ENCODE results near the gene CKM.

The CKM gene

GRCh38 chr19:45322744-45323281 lies at the start of gene CKM:
TSS of gene CKM (minus strand) at chr19:45322875. CDS start at chr19:45319713, 3,162 bp downstream.
- peak; percentile 54 for DNase-seq

- peak; percentile 97 for DNase-seq
Measured at GRCh38 chr19:45370410-45371204, 47.9 kb upstream of the CKM start, which contains the start of gene ERCC2. TSS of gene ERCC2 (minus strand) at chr19:45370573. CDS start at chr19:45370540, 33 bp downstream.

DNA sequence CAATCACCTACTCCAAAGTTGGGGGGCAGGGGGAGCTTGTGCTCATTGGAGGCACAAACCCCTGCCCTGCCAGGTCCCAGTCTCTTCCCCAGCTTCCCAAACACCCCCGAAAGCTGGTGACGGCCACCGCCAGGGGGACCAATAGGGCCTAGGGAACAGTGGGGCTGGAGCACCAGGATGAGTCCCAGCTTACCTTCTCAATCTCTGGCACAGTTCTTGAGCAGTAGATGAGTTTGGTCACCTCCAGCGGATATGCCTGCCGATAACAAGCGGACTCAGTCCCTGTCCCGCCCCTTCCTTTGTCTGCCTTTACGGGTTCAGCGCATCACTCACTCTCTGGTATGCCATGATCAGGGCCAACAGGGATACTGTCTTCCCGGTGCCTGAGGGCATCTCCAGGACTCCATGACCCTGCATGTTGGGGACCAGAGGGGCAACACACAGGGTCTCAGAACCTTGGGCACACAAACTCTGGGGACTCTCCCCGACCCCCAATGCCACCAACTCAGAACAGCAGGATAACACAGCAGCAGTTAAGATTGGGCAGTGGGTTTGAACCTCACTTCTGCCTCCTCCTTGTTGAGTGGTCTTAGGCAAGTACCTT lies 46.2 kb upstream of the CKM start:
- no peak for DNase-seq

DNA sequence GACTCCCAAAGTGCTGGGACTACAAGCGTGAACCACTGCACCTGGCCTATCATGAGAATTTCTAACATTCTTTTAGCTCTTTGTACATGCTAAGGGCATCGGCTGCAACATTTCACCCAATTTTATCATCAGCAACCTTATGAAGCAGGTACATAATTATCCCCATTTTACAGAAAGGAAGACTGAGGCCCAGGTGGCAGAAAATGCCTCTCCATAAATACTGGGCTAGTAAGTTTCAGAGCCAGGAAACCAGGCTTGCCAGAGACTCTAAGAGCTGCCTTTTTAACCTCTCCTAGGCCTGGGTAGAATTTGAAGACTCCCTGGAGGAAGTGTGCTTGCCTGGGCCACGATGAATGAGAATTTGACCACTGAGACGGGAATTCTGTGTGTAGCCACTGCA lies 45.5 kb upstream of the CKM start:
- no peak for DNase-seq

DNA sequence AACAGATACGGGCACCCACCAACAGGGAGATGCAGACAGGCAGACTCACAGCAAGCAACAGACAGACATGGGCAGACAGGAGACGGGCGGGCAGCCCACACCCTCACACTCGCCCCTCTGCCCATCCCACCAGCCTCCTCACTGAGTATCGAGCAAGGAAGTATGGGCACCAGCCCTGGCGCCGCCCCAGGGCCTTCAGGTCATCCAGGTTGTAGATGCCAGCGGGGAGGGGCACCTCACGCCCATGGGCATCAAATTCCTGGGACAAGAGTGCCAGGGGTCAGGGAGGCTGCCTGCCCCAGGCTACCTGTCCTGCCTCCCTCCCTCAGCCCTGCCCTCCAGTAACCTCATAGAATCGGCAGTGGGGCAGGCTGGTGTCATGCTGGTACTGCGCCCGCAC lies 42.0 kb upstream of the CKM start:
- no peak for DNase-seq

DNA sequence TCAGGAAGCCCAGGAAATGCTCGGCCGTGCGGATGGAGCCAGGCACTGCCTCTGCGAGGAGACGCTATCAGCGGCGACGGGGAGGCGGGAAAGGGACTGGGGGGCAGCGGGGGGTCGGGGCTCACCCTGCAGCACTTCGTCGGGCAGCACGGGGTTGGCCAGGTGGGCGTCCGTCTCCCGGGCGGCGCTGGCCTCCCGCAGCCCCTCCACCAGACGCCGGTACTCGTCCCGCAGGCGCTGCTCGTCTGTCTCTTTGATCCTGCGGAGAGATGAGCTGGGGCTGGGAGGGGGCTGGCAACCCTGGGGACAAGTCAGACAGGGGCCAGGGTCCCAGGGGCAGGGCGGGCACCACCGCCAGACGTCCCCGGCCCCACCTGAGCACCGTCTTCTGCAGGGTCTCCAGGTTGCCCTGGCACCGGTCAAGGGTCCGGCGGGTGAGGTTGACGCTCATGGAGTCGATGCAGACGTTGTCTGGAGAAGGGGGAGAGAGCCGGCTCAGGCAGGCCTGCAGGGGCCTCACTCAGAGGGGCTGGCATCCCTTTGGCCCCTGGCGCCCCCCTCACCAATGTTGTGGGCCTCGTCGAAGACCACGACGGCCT lies 41.3 kb upstream of the CKM start:
- DNase-seq: no peak

DNA sequence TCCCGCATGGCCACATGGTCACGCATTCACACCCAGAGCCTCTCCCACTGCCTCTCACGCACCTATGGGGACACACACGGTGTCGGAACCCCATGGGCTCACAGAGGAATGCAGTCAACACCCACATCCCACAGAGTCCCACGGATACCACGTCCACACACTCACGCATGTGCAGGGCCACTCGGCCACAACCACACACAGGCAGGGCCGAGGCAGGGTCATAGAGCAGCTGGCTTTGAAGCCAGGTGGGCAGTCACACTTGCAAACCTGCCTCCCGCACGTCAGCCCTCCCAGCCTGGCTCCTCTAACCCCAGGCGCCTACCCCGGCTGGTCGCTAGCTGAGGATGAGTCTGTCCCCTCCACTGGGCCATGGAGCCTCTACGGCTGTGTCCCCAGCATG lies 39.6 kb upstream of the CKM start:
- no peak for DNase-seq

DNA sequence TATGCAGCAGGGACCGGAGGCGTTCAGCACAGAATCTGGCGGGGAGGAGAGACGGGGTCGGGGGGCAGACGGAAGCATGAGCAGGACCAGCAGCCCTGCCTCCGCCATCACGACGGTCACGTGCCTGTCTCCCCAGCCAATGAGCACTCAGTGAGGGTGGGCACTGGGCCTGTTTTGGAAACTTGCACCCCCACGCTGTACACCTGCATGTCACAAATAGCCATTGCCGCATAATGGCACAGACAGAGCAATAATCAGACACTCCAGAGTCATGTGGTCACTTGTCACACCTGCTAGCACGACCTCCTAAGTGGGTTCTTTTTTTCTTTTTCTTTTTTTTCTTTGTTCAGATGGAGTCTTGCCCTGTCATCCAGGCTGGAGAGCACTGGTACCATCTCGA lies 38.9 kb upstream of the CKM start:
- no peak for DNase-seq

DNA sequence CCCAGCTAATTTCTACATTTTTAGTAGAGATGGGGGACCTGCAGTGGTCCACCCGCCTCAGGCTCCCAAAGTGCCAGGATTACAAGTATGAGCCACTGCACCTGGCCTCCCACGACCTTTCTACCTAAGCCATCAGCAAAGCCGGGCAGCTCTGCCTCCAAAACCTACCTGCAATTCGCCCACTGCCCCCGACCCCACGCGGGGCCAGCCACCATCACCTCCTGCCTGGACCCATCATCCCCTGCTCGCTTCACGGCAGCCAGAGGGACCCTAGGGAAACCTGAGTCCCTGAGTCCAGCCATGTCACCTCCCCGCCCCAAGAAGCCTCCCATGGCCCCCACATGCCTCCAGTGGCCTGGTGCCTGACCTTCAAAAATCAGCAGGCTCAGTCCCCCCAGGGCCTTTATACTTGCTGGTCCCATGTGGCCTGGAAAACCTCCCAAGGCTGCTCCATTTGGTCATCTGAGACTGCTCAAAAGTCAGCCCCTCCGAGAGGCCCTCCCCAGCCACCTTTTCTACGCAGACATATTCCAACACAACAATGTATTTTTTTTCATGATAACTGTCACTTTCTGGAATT lies 35.6 kb upstream of the CKM start:
- DNase-seq: no peak

DNA sequence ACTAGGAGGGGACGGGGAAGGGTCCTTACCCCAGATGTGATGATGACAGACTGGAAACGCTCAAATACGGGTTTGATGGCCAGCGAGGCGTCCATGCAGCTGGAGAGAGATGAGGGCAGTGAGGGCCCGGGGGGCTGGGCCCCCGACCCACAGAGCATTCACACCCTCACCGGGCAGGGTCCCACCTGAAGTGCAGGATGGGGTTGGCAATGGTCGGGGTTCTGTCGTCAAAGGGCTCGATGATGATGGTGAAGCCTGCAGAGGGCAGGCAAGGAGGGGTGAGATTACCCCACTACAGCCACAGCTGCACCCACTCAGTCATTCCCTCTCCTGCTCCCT lies 34.7 kb upstream of the CKM start:
- no peak for DNase-seq

DNA sequence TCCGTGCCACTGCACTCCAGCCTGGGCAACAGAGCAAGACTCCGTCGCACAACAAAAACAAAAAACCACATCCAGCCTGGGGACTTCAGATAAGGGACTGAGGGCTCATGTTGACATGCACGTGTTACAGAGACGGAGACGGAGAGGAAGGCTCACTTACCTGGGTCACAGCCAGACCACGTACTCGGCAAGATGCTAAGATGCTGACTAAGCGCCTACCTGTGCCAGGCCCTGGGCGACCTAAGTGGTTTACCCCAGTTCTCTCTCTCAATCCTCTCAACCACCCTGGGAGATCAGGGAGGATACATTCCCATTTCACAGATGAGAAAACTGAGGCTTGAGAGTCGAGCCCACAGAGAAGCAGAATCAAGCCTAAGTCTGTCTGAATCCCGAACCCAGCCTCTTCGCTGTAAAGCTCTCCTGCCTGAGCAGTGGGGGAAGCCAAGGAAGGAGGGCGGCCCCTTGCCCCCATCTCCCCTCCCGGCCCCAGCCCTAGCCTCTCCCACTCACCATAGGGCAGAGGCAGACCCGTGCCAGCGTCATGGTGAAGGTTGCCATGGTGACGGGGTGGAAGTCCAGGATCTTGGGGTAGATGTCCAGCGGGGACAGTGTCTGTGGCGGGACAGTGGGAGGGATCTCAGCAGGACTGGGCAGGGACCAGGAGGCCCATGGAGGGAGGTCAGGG lies 34.2 kb upstream of the CKM start:
- no peak for DNase-seq

- DNase-seq: no peak
Measured at GRCh38 chr19:45355910-45356309, 33.2 kb upstream of the CKM start.

GRCh38 chr19:45355402-45355801 lies 32.7 kb upstream of the CKM start:
- DNase-seq: no peak

DNA sequence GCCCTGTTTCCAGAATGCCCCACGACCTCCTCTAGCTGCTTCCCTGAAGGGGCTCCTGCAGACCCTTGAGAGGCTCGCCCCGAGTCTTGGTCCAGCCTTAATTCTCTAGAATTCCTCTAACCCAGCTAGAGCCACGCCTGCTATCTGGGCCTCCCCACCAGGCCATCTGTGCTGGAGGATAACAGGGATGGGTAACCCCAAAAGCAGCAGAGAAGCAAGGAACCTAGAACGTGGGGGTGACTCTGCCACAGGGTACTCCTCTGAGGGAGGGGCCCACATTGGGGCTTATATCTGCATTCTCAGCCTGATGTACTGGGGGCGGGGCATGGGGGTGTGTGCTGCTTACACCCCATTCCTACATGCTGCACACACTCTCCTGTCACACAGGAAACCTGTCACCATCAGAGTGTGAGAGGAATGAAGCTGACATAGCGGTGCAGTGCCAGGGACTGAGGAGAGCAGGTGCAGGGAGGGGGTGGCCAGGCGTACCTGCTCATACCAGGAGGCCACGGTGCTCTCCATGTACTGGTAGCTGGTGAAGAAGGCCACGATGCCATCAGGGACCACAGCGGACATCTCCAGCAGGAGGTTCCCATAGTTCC lies 31.7 kb upstream of the CKM start:
- DNase-seq: no peak

DNA sequence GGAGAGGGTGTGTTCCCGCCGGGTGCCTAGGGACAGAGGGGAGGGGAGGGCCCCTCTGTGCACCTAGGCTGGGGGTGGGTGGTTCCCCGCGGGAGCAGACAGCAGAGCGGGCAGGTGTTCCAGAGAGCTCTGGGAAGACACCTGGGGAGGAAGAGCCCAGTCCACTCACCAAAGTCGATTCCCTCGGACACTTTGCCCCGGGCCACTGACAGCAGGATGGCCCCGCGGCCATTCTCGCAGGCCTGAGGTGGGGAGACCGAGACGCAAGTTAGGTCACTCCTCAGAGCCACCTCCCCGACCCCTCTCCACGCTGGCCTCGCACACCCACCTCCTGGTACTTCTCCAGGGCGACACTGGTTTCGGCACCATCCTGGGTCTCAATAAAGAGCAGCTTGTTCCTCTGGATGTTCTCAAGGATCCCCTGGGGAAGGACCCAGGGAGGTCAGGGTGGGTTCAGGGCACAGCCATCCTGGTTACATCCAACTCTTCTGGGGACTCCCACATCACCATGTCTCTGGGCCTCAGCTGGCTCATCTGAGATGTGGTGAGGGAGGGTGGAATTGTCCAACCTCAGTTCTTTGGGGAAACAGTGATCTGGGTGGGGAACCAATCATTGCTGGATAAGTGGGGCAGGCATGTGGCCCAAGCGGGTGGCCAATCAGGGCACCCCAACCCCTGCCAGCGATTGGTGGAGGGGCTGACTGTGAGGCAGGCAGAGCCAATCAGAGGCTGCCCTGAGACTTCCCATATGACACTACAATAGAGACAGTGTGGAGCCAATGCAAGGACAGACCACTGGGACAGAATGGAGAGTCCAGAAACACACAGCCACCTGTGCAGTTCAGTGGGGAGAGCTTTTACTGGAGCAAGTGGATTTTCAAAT lies 30.5 kb upstream of the CKM start:
- DNase-seq: no peak

DNA sequence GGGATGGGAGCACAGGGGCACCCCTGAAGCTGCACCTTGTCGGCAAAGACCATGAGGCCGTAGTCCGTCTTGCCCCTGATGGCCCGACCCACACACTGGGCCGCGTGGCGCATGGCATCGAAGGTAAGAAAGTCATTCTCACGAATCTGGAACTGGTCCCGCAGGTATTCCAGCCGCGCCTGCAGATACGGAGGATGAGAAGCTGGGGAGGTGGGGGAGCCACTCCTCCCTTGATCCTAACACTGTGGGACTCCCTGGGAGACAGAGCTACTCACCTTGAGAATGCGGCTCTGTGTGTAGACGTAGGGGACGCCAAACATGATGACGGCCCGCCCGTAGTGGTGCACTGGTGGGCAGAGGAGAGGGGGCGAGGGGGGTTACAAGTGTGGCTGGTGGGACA lies 29.8 kb upstream of the CKM start:
- no peak for DNase-seq

GRCh38 chr19:45352062-45352461 lies 29.4 kb upstream of the CKM start:
- DNase-seq: no peak

DNA sequence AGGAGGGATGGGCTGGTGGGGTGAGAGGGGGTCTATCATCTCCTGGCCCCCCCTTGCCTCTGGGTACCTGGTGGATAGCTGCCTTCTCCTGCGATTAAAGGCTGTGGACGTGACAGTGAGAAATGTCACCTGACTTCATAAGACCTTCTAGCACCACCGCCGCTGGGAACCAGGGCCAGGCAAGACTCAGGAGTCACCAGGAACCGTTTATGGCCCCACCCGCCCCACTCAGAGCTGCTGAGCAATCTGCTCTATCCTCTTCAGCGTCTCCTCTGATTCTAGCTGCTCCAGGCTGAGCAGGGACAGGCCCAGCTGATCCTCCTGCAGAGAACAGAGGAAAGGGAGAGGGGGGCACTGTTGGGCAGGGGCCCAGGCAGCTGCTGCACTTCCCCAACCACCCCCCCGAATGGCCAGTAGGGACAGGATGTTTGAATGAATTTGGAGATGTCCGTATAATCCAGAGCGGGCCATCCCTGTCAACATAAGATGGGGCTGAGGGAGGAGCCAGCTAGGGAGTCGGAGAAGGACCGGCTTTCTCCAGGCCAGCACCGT lies 28.8 kb upstream of the CKM start:
- no peak for DNase-seq

GRCh38 chr19:45350477-45351058 lies 27.9 kb upstream of the CKM start:
- no peak for DNase-seq

GRCh38 chr19:45349430-45349941 lies 26.8 kb upstream of the CKM start:
- no peak for DNase-seq

DNA sequence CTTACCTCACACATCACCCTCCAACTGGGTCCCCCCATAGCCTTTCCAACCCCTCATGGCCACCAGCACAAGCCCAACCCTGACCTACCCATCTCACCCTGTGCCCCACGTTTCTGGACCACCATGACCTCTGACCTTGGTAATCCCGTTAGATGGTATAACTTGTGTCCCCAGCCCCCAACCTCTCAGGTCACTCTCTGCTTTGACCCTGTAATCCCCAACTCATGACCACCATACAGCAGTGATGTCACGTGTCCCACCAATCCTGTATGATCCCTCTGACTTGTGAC lies 26.4 kb upstream of the CKM start:
- DNase-seq: no peak

Measured in retina (tissue), 1 donor.